Sigmoid colon (tissue), 3 donors: Measurements from ENCODE around the gene NELFCD.

Source experiments
- CTCF ChIP-seq, 4 experiments: fragments of 450-650 bp in 3 of 4; fragments of 200-600 bp in 1 of 4; IDR thresholded peaks; one replicate each; pipeline ENCODE4 v1.5.1; 2016 to 2019; ENCODE audit warnings: antibody characterized with exemption in 4 of 4, mild to moderate bottlenecking in 3 of 4, moderate library complexity in 2 of 4
- POLR2A ChIP-seq, 2 donors: fragments of 450-650 bp; IDR thresholded peaks; one replicate each; pipeline ENCODE4 v1.6.1; 2016; ENCODE audit warnings: antibody characterized with exemption in 2 of 2, mild to moderate bottlenecking in 2 of 2, moderate library complexity in 2 of 2

GRCh38 chr20:59015812-59016711, 35.0 kb downstream of the NELFCD start:
- TF ChIP-seq CTCF (IDR thresholded peaks at IDR 0.05) = no peak
- no peak for TF ChIP-seq POLR2A (IDR thresholded peaks at IDR 0.05)
